Endodermal cell (in vitro differentiated cells): ENCODE data around the gene FMNL3. TPM values are rescaled to one million over a fixed set of nuclear protein-coding genes. Genes with fewer than 3 reads are reported as not detected.
A peak's percentile ranks its signal among the peaks of the same experiment; 100 is the strongest.

ENCODE experiments used
- DNase-seq: peaks from one replicate; pipeline ENCODE4 v3.0.0-alpha.2; 2017
- H3K27ac ChIP-seq: 2 replicates; pipeline ENCODE4 v1.5.1; 2013; ENCODE audit warnings: mild to moderate bottlenecking, low read depth, low read length, moderate library complexity
- H3K27me3 ChIP-seq: 2 replicates; pipeline ENCODE4 v1.6.1; 2013; ENCODE audit warnings: mild to moderate bottlenecking, low read length, moderate library complexity; ENCODE audit not compliant: insufficient read depth, control insufficient read depth, poor library complexity, severe bottlenecking
- H3K36me3 ChIP-seq: 2 replicates; pipeline ENCODE4 v1.7.0; 2013; ENCODE audit warnings: mild to moderate bottlenecking, low read length, moderate library complexity; ENCODE audit not compliant: control insufficient read depth, insufficient read depth
- H3K4me1 ChIP-seq: one replicate; pipeline ENCODE4 v1.7.0; 2013; ENCODE audit warnings: low read length; ENCODE audit not compliant: control insufficient read depth, insufficient read depth
- H3K4me3 ChIP-seq: 2 replicates; pipeline ENCODE4 v1.5.1; 2013; ENCODE audit warnings: mild to moderate bottlenecking, low read length, moderate library complexity
- H3K9ac ChIP-seq: 2 replicates; pipeline ENCODE4 v1.6.1; 2013; ENCODE audit warnings: mild to moderate bottlenecking, low read length, moderate library complexity; ENCODE audit not compliant: poor library complexity, severe bottlenecking; ENCODE audit errors: extremely low read depth
- H3K9me3 ChIP-seq: 2 replicates; pipeline ENCODE4 v1.6.1; 2013; ENCODE audit warnings: mild to moderate bottlenecking, low read length, moderate library complexity; ENCODE audit not compliant: control insufficient read depth
- H3K27ac Mint-ChIP-seq: 2 replicates; pipeline ENCODE4 v1.8.0; 2020; ENCODE audit warnings: mixed read lengths
- H3K27me3 Mint-ChIP-seq: 2 replicates; pipeline ENCODE4 v1.8.0; 2021; ENCODE audit warnings: mild to moderate bottlenecking, mixed read lengths; ENCODE audit not compliant: insufficient read depth
- H3K36me3 Mint-ChIP-seq: 2 replicates; pipeline ENCODE4 v1.8.0; 2020; ENCODE audit warnings: low read depth, mixed read lengths
- H3K4me1 Mint-ChIP-seq: 2 replicates; pipeline ENCODE4 v1.8.0; 2020; ENCODE audit warnings: mixed read lengths
- H3K4me3 Mint-ChIP-seq: 2 replicates; pipeline ENCODE4 v1.8.0; 2020; ENCODE audit warnings: mild to moderate bottlenecking, moderate library complexity, mixed read lengths
- H3K9me3 Mint-ChIP-seq: 2 replicates; pipeline ENCODE4 v1.8.0; 2020; ENCODE audit warnings: mild to moderate bottlenecking, mixed read lengths
- WGBS, 2 experiments: methylation state at CpG; one replicate each; pipeline versions ENCODE4 v1.1.5 to v1.1.7; 2013; ENCODE audit warnings: missing lambda C conversion rate in 2 of 2, mixed read lengths in 1 of 2; ENCODE audit not compliant: insufficient coverage in 1 of 2, insufficient read length in 1 of 2; 5-methylcytosine and 5-hydroxymethylcytosine counted together
- total RNA-seq, 2 donors: library from RNA; stranded (reverse); fragmentation: NEBNext Ultra II Directional in 1 of 2; extraction: Animal tissue kit (Norgen Biotek cat#: 25700) in 1 of 2; gene quantifications; 2 replicates in 1 of 2; 3 replicates in 1 of 2; pipeline ENCODE4 v1.2.1, GENCODE V29; 2021
- TF ChIP-seq, protein P1 (sequence below): fragments of 200-600 bp; sonication (generic); conservative IDR thresholded peaks from 2 replicates; pipeline ENCODE4 v1.5.0; 2021; ENCODE audit warnings: antibody characterized with exemption, mild to moderate bottlenecking

Gene FMNL3
- total RNA-seq, 2 donors from 2014 or later, result 22.4 to 23.5 TPM

DNA sequence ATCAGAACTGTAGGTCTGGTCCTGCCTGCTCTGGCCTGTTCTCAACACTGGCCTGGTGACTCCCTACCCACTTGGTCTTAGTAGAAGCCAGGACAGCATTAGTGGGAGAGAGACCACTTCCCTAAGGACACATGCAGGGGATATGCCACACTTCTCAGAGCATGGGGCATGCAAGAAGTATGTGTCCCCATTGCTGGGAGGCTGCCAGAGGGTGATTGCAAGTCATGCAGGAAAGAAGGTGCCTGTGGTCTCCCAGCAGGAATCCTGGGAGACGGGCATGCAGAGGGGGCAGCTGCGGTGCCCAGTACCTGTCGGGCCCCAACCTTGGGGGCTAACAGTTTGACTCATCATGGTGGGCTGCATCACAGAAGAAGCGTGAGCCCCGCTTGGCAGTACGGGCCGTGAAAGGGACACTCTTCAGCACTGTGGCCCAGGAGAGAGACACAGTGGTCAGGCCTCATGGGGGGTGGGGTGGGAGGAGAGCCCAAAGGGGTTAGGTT lies 60.8 kb downstream of the FMNL3 start:
- no peaks in the 10 kb centered on the region for H3K27me3 Mint-ChIP-seq
- TF ChIP-seq, protein P1, sequence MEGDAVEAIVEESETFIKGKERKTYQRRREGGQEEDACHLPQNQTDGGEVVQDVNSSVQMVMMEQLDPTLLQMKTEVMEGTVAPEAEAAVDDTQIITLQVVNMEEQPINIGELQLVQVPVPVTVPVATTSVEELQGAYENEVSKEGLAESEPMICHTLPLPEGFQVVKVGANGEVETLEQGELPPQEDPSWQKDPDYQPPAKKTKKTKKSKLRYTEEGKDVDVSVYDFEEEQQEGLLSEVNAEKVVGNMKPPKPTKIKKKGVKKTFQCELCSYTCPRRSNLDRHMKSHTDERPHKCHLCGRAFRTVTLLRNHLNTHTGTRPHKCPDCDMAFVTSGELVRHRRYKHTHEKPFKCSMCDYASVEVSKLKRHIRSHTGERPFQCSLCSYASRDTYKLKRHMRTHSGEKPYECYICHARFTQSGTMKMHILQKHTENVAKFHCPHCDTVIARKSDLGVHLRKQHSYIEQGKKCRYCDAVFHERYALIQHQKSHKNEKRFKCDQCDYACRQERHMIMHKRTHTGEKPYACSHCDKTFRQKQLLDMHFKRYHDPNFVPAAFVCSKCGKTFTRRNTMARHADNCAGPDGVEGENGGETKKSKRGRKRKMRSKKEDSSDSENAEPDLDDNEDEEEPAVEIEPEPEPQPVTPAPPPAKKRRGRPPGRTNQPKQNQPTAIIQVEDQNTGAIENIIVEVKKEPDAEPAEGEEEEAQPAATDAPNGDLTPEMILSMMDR, result no peak
- H3K27ac ChIP-seq, result no peak overlapping the region
- H3K27me3 ChIP-seq, result no peaks in the 10 kb centered on the region
- H3K9me3 Mint-ChIP-seq, result no peaks in the 10 kb centered on the region
- no peak overlapping the region for H3K4me3 ChIP-seq
- peaks cover 2% of the 10 kb centered on the region for H3K4me1 Mint-ChIP-seq
- H3K27ac Mint-ChIP-seq, result no peak overlapping the region
- no peaks in the 10 kb centered on the region for H3K9me3 ChIP-seq
- WGBS, 2 experiments, result 95 to 100% methylated on average over 5 to 7 of the region's 7 CpGs
- DNase-seq, result no peak
- no peak overlapping the region for H3K4me3 Mint-ChIP-seq
- H3K4me1 ChIP-seq, result no peaks in the 10 kb centered on the region
- no peak overlapping the region for H3K9ac ChIP-seq
- H3K36me3 Mint-ChIP-seq, result peaks cover 61% of the 10 kb centered on the region
- H3K36me3 ChIP-seq, result peaks cover 75% of the 10 kb centered on the region

DNA sequence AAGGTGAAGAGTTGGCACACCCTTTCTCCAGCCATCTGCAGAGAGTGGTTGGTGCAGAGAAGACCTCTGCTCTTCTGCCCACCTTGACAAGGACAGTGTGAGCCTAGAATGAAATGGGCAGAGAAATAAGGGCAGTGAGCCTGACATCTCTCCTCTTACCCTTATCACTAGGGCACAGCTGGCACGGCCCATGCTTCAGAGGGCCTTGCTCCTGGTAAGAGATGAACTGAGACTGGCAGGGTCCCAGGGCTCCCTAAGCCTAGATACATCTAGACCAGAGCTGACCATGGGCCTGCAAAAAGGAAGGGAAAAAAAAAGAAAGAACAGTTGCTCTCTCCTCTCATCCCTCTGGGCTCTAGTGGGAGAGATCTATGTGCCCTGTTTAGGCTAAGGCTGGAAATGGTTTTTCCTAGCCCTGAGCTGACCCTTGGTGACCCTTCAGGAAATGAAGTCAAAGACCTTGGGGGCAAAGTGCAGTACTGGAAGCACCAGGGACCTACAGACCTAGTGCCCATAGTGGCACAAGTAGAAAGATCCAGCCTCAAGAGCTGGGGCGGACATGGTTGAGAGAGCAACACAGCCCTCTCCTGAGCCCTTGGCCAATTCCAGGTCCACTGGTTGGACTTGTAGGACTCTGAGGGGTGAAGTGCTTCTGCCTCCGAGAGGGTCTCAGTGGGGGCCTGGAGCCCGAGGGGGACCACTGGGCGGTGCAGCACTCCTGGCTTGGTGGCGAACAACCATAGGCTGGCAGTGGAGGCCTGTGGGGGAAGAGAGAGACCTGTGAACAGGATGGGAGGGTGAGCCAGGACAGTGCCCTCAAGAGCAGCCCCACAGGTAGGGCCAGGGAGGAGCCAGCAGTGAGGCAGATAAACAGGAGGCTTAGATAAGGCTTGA lies 61.8 kb downstream of the FMNL3 start:
- Mint-ChIP-seq H3K27ac (no peak overlapping the region), H3K27me3 (no peaks in the 10 kb centered on the region), H3K4me1 (peaks cover 8% of the 10 kb centered on the region), H3K36me3 (peaks cover 60% of the 10 kb centered on the region), H3K4me3 (no peak overlapping the region), H3K9me3 (no peaks in the 10 kb centered on the region)
- Histone ChIP-seq H3K27ac (peak overlapping the region; percentile 8), H3K27me3 (no peaks in the 10 kb centered on the region), H3K9ac (no peak overlapping the region), H3K4me1 (no peaks in the 10 kb centered on the region), H3K36me3 (peaks cover 65% of the 10 kb centered on the region), H3K9me3 (no peaks in the 10 kb centered on the region), H3K4me3 (no peak overlapping the region)
- 90 to 98% methylated on average over 4 to 6 of the region's 6 CpGs for WGBS, 2 experiments
- TF ChIP-seq, protein P1, result no peak
- no peak for DNase-seq

DNA sequence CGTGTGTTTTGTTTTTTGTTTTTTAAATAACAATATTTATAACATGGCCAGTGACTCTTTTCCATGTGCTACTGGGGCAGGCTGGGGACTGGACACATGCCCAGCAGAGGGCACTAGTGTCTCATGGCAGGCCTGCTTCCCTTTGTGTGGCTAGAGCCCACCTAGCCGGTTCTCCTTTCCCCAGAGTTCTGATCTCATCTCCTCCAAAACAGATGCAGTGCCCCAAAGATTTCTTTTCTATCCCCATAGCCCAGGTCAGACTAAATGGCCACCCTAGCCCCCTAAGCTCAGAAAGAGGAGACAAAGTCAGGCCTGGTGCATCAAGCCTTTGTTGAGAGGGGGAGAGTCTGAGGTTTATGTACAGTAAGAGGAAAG lies 62.6 kb downstream of the FMNL3 start:
- Mint-ChIP-seq H3K4me1 (peaks cover 13% of the 10 kb centered on the region), H3K9me3 (no peaks in the 10 kb centered on the region), H3K27ac (peak overlapping the region; percentile 80), H3K4me3 (no peak overlapping the region), H3K27me3 (no peaks in the 10 kb centered on the region), H3K36me3 (peaks cover 53% of the 10 kb centered on the region)
- no peaks in the 10 kb centered on the region for H3K9me3 ChIP-seq
- H3K27ac ChIP-seq, result peak overlapping the region; percentile 8
- H3K9ac ChIP-seq, result no peak overlapping the region
- TF ChIP-seq, protein P1, result peak; percentile 98
- H3K4me3 ChIP-seq, result no peak overlapping the region
- H3K36me3 ChIP-seq, result peaks cover 60% of the 10 kb centered on the region
- no peaks in the 10 kb centered on the region for H3K4me1 ChIP-seq
- WGBS, 2 experiments, result 71% methylated on average over 2 of the region's 2 CpGs; no CpG with 5 or more reads in 1 of the 2 experiments
- no peaks in the 10 kb centered on the region for H3K27me3 ChIP-seq
- peak; percentile 95 for DNase-seq
